SK-N-SH treated with all-trans-retinoic acid at 6 μM for 48 hours (cell line): ENCODE data around the gene SDK1.

Source experiments
- ATAC-seq: fragments of 200-7000 bp; cut with Tn5 transposase; 3 replicates; pipeline ENCODE4 v1.9.1; 2020; ENCODE audit warnings: mild to moderate bottlenecking, moderate library complexity
- ARNTL ChIP-seq: fragments of 450-650 bp; formaldehyde crosslinking; IDR thresholded peaks from 2 replicates; pipeline ENCODE4 v1.5.0; 2020; ENCODE audit warnings: low read depth, mild to moderate bottlenecking, moderate library complexity, borderline replicate concordance
- BACH2 ChIP-seq: fragments of 250-450 bp; sonication (Bioruptor Pico); IDR thresholded peaks from 2 replicates; pipeline ENCODE4 v1.9.0; 2021; ENCODE audit warnings: mild to moderate bottlenecking, borderline replicate concordance
- CREB5 ChIP-seq: fragments of 250-450 bp; sonication (Bioruptor Pico); IDR thresholded peaks from 2 replicates; pipeline ENCODE4 v1.5.1; 2020; ENCODE audit warnings: low read depth, mild to moderate bottlenecking, moderate library complexity
- CSDC2 ChIP-seq: fragments of 250-450 bp; sonication (Bioruptor Pico); IDR thresholded peaks from 2 replicates; pipeline ENCODE4 v1.5.0; 2020; ENCODE audit warnings: mild to moderate bottlenecking, moderate library complexity
- CSRNP3 ChIP-seq: fragments of 250-450 bp; sonication (Bioruptor Pico); IDR thresholded peaks from 2 replicates; pipeline ENCODE4 v1.5.1; 2021; ENCODE audit warnings: mild to moderate bottlenecking, moderate library complexity
- ESRRG ChIP-seq: fragments of 250-450 bp; sonication (Bioruptor Pico); IDR thresholded peaks from 2 replicates; pipeline ENCODE4 v1.6.1; 2021; ENCODE audit warnings: mild to moderate bottlenecking
- GLIS3 ChIP-seq: fragments of 250-450 bp; sonication (Bioruptor Pico); IDR thresholded peaks from 2 replicates; pipeline ENCODE4 v1.5.0; 2020; ENCODE audit warnings: mild to moderate bottlenecking, moderate library complexity
- ISL1 ChIP-seq: fragments of 250-450 bp; sonication (Bioruptor Pico); IDR thresholded peaks from 2 replicates; pipeline ENCODE4 v2.1.2; 2022; ENCODE audit warnings: mild to moderate bottlenecking, moderate library complexity
- OSR1 ChIP-seq: fragments of 250-450 bp; sonication (Bioruptor Pico); IDR thresholded peaks from 2 replicates; pipeline ENCODE4 v1.8.0; 2022; ENCODE audit warnings: moderate library complexity, mild to moderate bottlenecking, inconsistent platforms
- PPARA ChIP-seq: fragments of 250-450 bp; sonication (Bioruptor Pico); IDR thresholded peaks from 2 replicates; pipeline ENCODE4 v1.5.0; 2020; ENCODE audit warnings: mild to moderate bottlenecking, borderline replicate concordance
- RARB ChIP-seq: fragments of 250-450 bp; sonication (Bioruptor Pico); IDR thresholded peaks from 2 replicates; pipeline ENCODE4 v1.8.0; 2021; ENCODE audit warnings: mild to moderate bottlenecking, moderate library complexity
- SNAI2 ChIP-seq: fragments of 250-450 bp; sonication (Bioruptor Pico); IDR thresholded peaks from 2 replicates; pipeline ENCODE4 v1.5.0; 2020; ENCODE audit warnings: mild to moderate bottlenecking, moderate library complexity
- TCF4 ChIP-seq: fragments of 250-450 bp; sonication (Bioruptor Pico); IDR thresholded peaks from 2 replicates; pipeline ENCODE4 v1.8.0; 2021; ENCODE audit warnings: mild to moderate bottlenecking, moderate library complexity, borderline replicate concordance
- TOX ChIP-seq: fragments of 250-450 bp; sonication (Bioruptor Pico); IDR thresholded peaks from 2 replicates; pipeline ENCODE4 v1.8.0; 2021; ENCODE audit warnings: mild to moderate bottlenecking, moderate library complexity, borderline replicate concordance
- TSHZ2 ChIP-seq: fragments of 250-450 bp; sonication (Bioruptor Pico); IDR thresholded peaks from 2 replicates; pipeline ENCODE4 v1.5.0; 2020; ENCODE audit warnings: mild to moderate bottlenecking, moderate library complexity
- ZC3H10 ChIP-seq: fragments of 250-450 bp; sonication (Bioruptor Pico); IDR thresholded peaks from 2 replicates; pipeline ENCODE4 v1.5.1; 2021; ENCODE audit warnings: mild to moderate bottlenecking, moderate library complexity
- ZFP3 ChIP-seq: fragments of 250-450 bp; sonication (Bioruptor Pico); IDR thresholded peaks from 2 replicates; pipeline ENCODE4 v1.5.0; 2020; ENCODE audit warnings: mild to moderate bottlenecking, moderate library complexity
- ZFP30 ChIP-seq: fragments of 450-650 bp; formaldehyde crosslinking; IDR thresholded peaks from 2 replicates; pipeline ENCODE4 v1.5.0; 2022; ENCODE audit warnings: mild to moderate bottlenecking, moderate library complexity
- ZNF8 ChIP-seq: fragments of 450-650 bp; formaldehyde crosslinking; IDR thresholded peaks from 2 replicates; pipeline ENCODE4 v1.5.0; 2020; ENCODE audit warnings: mild to moderate bottlenecking, moderate library complexity
- TF ChIP-seq, protein P1 (sequence below): fragments of 250-450 bp; sonication (Bioruptor Pico); IDR thresholded peaks from 2 replicates; pipeline ENCODE4 v1.8.0; 2020; ENCODE audit warnings: mild to moderate bottlenecking, moderate library complexity, borderline replicate concordance
- TF ChIP-seq, protein P2 (sequence below): fragments of 250-450 bp; sonication (Bioruptor Pico); IDR thresholded peaks from 2 replicates; pipeline ENCODE4 v1.8.0; 2021; ENCODE audit warnings: low read depth, mild to moderate bottlenecking, moderate library complexity, borderline replicate concordance

SDK1 gene

GRCh38 chr7:3439333-3440030, 138.4 kb downstream of the SDK1 start:
- peak; percentile 92 for ATAC-seq
- peak; percentile 22; the same call in 1 of the 2 replicates for TF ChIP-seq SNAI2 (CRISPR knock-in tag)
- no peak for TF ChIP-seq CSDC2 (CRISPR knock-in tag)
- TF ChIP-seq ISL1 (CRISPR knock-in tag) = peak; percentile 97
- peak; percentile 6; the same call in 1 of the 2 replicates for TF ChIP-seq ZNF8 (CRISPR knock-in tag)
- TF ChIP-seq TCF4 (CRISPR knock-in tag) = no peak
- peak; percentile 66; the same call in 1 of the 2 replicates for TF ChIP-seq CREB5 (CRISPR knock-in tag)
- TF ChIP-seq ZFP3 (CRISPR knock-in tag) = peak; percentile 44; the same call in 1 of the 2 replicates

DNA sequence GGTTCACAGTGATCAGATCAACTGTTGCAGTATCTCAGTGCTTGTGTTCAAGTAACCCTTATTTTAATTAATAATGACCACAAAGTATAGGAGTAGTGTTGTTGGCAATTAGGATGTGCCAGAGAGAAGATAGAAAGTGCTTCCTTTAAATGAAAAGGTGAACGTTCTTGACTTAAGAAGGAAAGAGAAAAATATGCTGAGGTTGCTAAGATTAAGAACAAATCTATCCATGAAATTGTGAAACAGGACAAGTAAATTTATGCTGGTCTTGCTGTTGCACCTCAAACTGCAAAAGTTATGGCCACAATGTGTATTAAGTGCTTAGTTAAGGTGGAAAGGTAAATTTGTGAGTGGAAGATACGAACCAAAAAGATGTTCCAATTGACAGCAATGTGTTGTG, 139.5 kb downstream of the SDK1 start:
- TF ChIP-seq ARNTL (CRISPR knock-in tag) = no peak
- no peak for TF ChIP-seq PPARA (CRISPR knock-in tag)
- no peak for TF ChIP-seq TSHZ2
- no peak for TF ChIP-seq CSDC2 (CRISPR knock-in tag)
- TF ChIP-seq, protein P1, sequence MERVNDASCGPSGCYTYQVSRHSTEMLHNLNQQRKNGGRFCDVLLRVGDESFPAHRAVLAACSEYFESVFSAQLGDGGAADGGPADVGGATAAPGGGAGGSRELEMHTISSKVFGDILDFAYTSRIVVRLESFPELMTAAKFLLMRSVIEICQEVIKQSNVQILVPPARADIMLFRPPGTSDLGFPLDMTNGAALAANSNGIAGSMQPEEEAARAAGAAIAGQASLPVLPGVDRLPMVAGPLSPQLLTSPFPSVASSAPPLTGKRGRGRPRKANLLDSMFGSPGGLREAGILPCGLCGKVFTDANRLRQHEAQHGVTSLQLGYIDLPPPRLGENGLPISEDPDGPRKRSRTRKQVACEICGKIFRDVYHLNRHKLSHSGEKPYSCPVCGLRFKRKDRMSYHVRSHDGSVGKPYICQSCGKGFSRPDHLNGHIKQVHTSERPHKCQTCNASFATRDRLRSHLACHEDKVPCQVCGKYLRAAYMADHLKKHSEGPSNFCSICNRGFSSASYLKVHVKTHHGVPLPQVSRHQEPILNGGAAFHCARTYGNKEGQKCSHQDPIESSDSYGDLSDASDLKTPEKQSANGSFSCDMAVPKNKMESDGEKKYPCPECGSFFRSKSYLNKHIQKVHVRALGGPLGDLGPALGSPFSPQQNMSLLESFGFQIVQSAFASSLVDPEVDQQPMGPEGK (CRISPR knock-in tag) = no peak
- TF ChIP-seq ESRRG (CRISPR knock-in tag) = no peak
- TF ChIP-seq CREB5 (CRISPR knock-in tag) = no peak
- no peak for TF ChIP-seq TCF4 (CRISPR knock-in tag)
- TF ChIP-seq ZNF8 (CRISPR knock-in tag) = no peak
- TF ChIP-seq ZFP30 (CRISPR knock-in tag) = no peak
- TF ChIP-seq BACH2 = no peak
- no peak for TF ChIP-seq ZFP3 (CRISPR knock-in tag)
- no peak for ATAC-seq

GRCh38 chr7:3443716-3444115, 142.7 kb downstream of the SDK1 start:
- ATAC-seq = no peak
- TF ChIP-seq RARB (no peak), TCF4 (CRISPR knock-in tag) (no peak), CSRNP3 (no peak), PPARA (CRISPR knock-in tag) (no peak), TOX (CRISPR knock-in tag) (no peak), GLIS3 (CRISPR knock-in tag) (no peak), ZFP30 (CRISPR knock-in tag) (no peak), OSR1 (CRISPR knock-in tag) (no peak), ZC3H10 (CRISPR knock-in tag) (no peak), ARNTL (CRISPR knock-in tag) (no peak), CREB5 (CRISPR knock-in tag) (no peak), CSDC2 (CRISPR knock-in tag) (no peak), ISL1 (CRISPR knock-in tag) (no peak), ZFP3 (CRISPR knock-in tag) (no peak), BACH2 (no peak)
- TF ChIP-seq, protein P1 (CRISPR knock-in tag) = no peak
- TF ChIP-seq, protein P2, sequence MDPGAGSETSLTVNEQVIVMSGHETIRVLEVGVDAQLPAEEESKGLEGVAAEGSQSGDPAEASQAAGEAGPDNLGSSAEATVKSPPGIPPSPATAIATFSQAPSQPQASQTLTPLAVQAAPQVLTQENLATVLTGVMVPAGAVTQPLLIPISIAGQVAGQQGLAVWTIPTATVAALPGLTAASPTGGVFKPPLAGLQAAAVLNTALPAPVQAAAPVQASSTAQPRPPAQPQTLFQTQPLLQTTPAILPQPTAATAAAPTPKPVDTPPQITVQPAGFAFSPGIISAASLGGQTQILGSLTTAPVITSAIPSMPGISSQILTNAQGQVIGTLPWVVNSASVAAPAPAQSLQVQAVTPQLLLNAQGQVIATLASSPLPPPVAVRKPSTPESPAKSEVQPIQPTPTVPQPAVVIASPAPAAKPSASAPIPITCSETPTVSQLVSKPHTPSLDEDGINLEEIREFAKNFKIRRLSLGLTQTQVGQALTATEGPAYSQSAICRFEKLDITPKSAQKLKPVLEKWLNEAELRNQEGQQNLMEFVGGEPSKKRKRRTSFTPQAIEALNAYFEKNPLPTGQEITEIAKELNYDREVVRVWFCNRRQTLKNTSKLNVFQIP (CRISPR knock-in tag) = no peak
